ENCODE measurements around the gene RAP1A. TPM values are rescaled to one million over a fixed set of nuclear protein-coding genes. Genes with fewer than 3 reads are reported as not detected.

Gene RAP1A
- total and polyA plus RNA-seq, 3 experiments from 2014 or later = 60.8 to 256 (median 252) TPM

DNA sequence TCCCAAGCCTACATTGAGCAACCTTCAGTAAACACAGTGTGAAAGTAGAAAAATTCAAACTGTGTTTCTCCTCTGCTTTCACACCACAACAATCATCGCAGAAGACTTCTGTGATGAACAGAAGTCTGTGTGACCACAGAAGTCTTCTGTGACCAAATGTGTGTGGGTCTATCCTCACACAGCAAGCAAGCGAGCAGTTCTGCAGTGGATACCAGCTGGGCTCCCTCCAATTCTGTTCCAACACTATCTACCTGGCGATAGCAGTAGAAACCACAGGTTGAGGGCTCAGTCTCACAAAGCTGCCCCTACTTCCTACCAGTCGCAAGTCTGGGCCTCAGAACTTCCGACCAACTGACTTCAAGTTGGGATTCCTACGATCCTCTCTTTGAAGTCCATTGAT, 21.0 kb upstream of the RAP1A start:
- peak overlapping the region; percentile 14 for H3K4me3 ChIP-seq (ENCODE audit: low read length)
- H3K36me3 Mint-ChIP-seq = peaks cover 0 to 3% (median 0%) of the 10 kb centered on the region in 3 donors
- ChIA-PET POLR2A (interaction anchor here (1.0 kb wide), 1 partner anchor 22 kb away, joined by 3 read pairs; the partner anchor contains the start of gene RAP1A), CTCF (interaction anchor here (1.3 to 3.4 kb wide), 5 partner anchors 18 to 91 kb away, joined by 3 to 17 read pairs (median 7); partner anchors contain the start of gene RAP1A)
- H3K4me1 ChIP-seq (ENCODE audit: insufficient read depth, low read length) = peaks cover 94% of the 10 kb centered on the region
- no peaks in the 10 kb centered on the region for H3K27me3 Mint-ChIP-seq
- H3K27ac Mint-ChIP-seq = peak overlapping the region; percentile 85 to 92 (median 88)
- no peak overlapping the region for H3K27ac ChIP-seq (ENCODE audit: low read depth, low read length)
- H3K9me3 ChIP-seq (ENCODE audit: low read length) = no peaks in the 10 kb centered on the region
- peak overlapping the region; percentile 22 to 79 (median 72) for H3K4me3 Mint-ChIP-seq
- no peaks in the 10 kb centered on the region for H3K27me3 ChIP-seq (ENCODE audit: insufficient read depth, low read length, poor library complexity, severe bottlenecking)
- peak in 3 of 5 donors; percentile 42 to 59 (median 43) for DNase-seq
- H3K9me3 Mint-ChIP-seq = no peaks in the 10 kb centered on the region
- no peaks in the 10 kb centered on the region for H3K36me3 ChIP-seq (ENCODE audit: insufficient read depth, low read length)
- H3K4me1 Mint-ChIP-seq = peaks cover 96 to 100% (median 97%) of the 10 kb centered on the region in 3 donors

DNA sequence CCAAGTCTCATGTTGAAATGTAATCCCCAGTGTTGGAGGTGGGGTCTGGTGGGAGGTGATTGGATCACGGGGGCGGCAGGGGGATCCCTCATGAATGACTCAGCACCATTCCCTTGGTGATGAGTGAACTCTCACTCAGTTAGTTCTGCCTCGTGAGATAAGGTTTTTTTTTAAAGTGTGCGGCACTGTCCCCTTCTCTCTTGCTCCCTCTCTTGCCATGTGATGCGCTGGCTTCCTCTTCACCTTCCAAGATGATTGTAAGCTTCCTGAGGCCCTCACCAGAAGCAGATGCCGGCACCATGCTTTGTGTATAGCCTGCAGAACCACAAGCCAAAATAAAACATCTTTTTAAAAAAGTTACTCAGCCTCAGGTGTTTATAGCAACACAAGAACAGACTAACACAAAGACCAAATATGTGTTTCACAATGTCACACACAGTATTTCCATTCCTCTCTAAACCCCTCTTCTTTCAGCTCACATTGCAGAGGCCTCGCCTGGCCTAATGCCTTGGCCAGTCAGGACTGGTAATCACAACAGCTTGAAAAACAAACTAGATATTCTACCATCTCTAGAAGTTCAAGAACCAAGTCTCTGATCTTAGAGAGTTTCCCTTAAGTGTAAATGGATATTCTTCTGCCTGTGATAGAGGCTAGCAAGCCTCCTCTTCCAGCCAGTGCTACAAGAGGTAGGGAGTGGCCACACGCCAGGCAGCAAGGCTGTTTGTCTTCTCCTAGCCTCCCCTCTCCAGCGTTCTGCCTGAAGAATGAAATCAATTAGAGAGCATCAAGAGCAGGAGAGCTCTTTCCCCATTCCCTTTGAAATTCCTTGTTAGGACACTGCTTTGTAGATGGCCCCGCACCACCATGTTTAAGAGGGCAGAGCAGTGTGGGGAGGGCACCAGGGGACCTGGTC, 19.6 kb upstream of the RAP1A start:
- H3K27me3 ChIP-seq (ENCODE audit: insufficient read depth, low read length, poor library complexity, severe bottlenecking) = no peaks in the 10 kb centered on the region
- peaks cover 96 to 100% (median 97%) of the 10 kb centered on the region in 3 donors for H3K4me1 Mint-ChIP-seq
- DNase-seq = no peak
- H3K4me1 ChIP-seq (ENCODE audit: insufficient read depth, low read length) = peaks cover 94% of the 10 kb centered on the region
- H3K27me3 Mint-ChIP-seq = no peaks in the 10 kb centered on the region
- no peaks in the 10 kb centered on the region for H3K9me3 ChIP-seq (ENCODE audit: low read length)
- no peaks in the 10 kb centered on the region for H3K9me3 Mint-ChIP-seq
- no peaks in the 10 kb centered on the region for H3K36me3 ChIP-seq (ENCODE audit: insufficient read depth, low read length)
- H3K36me3 Mint-ChIP-seq = peaks cover 0 to 3% (median 2%) of the 10 kb centered on the region in 3 donors
- peak overlapping the region in 5 of 7 donors; percentile 50 to 84 (median 53) for H3K4me3 Mint-ChIP-seq
- H3K4me3 ChIP-seq (ENCODE audit: low read length) = no peak overlapping the region
- H3K27ac Mint-ChIP-seq = peak overlapping the region; percentile 29 to 95 (median 85)
- H3K27ac ChIP-seq (ENCODE audit: low read depth, low read length) = no peak overlapping the region
- CTCF ChIA-PET = interaction anchor here (1.3 to 3.4 kb wide), 5 partner anchors 19 to 92 kb away, joined by 3 to 17 read pairs (median 4); partner anchors contain the start of gene RAP1A
- POLR2A ChIA-PET = interaction anchor here (0.6 to 1.6 kb wide), 2 partner anchors 23 to 92 kb away, joined by 3 read pairs; no protein-coding TSS in a partner anchor

DNA sequence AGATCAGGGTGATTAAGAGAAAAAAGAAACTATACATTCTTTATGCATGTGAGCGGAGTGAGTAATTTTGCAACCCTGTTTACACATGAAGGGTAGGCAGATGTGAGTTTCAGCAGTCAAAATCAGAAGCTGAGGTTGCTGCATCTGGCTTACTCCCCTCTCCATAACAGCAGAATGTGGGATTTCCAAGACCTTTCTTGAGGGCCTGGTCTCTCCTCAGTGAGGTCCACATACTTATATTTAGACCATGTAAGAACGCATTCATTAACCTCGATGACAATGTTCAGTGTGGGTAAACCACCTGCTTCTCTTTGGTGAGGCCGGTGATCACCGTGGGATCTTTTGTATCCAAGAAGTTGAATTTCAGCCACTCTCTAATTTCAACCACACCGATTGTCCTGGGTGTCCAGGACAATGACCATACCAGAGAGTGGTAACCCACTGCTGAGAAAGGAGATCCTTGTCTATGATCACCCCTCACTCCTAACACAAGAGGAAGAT, 18.7 kb upstream of the RAP1A start:
- H3K27me3 Mint-ChIP-seq = no peaks in the 10 kb centered on the region
- H3K27ac ChIP-seq (ENCODE audit: low read depth, low read length) = no peak overlapping the region
- POLR2A ChIA-PET = interaction anchor here (0.6 to 1.6 kb wide), 3 partner anchors 8 to 93 kb away, joined by 3 read pairs; no protein-coding TSS in a partner anchor
- H3K4me3 ChIP-seq (ENCODE audit: low read length) = no peak overlapping the region
- H3K36me3 Mint-ChIP-seq = peaks cover 0 to 3% (median 2%) of the 10 kb centered on the region in 3 donors
- H3K27ac Mint-ChIP-seq = peak overlapping the region in 7 of 8 donors; percentile 5 to 84 (median 75)
- no peaks in the 10 kb centered on the region for H3K27me3 ChIP-seq (ENCODE audit: insufficient read depth, low read length, poor library complexity, severe bottlenecking)
- H3K4me3 Mint-ChIP-seq = peak overlapping the region in 6 of 7 donors; percentile 0 to 84 (median 56)
- no peaks in the 10 kb centered on the region for H3K9me3 Mint-ChIP-seq
- no peaks in the 10 kb centered on the region for H3K9me3 ChIP-seq (ENCODE audit: low read length)
- DNase-seq = no peak
- H3K4me1 ChIP-seq (ENCODE audit: insufficient read depth, low read length) = peaks cover 94% of the 10 kb centered on the region
- peaks cover 96 to 100% (median 97%) of the 10 kb centered on the region in 3 donors for H3K4me1 Mint-ChIP-seq
- no peaks in the 10 kb centered on the region for H3K36me3 ChIP-seq (ENCODE audit: insufficient read depth, low read length)
- CTCF ChIA-PET = interaction anchor here (1.0 to 3.4 kb wide), 3 partner anchors 15 to 93 kb away, joined by 3 to 17 read pairs (median 3); no protein-coding TSS in a partner anchor

DNA sequence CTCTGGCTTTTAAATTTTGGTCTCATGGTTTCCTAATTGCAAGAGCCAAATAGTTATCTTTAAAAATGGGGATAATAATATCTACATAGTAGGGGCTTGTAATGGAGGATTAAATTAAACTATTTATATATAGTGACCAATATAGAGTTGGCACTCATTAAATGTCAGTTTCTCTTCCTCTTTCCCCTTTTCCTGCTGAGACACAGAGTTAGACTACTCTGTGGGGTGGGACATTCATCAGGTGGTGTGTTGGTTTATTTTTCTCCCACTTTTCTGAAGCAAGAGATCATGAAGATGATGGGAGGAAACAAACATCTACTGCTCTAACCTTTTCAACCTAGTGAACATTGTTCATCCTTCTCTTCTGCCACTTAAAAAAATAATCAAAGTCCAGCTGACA, 17.3 kb upstream of the RAP1A start:
- no peaks in the 10 kb centered on the region for H3K27me3 Mint-ChIP-seq
- Histone ChIP-seq H3K4me1 (ENCODE audit: insufficient read depth, low read length) (peaks cover 89% of the 10 kb centered on the region), H3K9me3 (ENCODE audit: low read length) (no peaks in the 10 kb centered on the region), H3K36me3 (ENCODE audit: insufficient read depth, low read length) (no peaks in the 10 kb centered on the region), H3K27me3 (ENCODE audit: insufficient read depth, low read length, poor library complexity, severe bottlenecking) (no peaks in the 10 kb centered on the region), H3K27ac (ENCODE audit: low read depth, low read length) (no peak overlapping the region), H3K4me3 (ENCODE audit: low read length) (no peak overlapping the region)
- H3K27ac Mint-ChIP-seq = peak overlapping the region; percentile 85 to 97 (median 92)
- H3K4me1 Mint-ChIP-seq = peaks cover 89 to 96% (median 93%) of the 10 kb centered on the region in 3 donors
- POLR2A ChIA-PET = interaction anchor here (0.5 to 3.2 kb wide), 3 partner anchors 9 to 53 kb away, joined by 3 to 42 read pairs (median 13); partner anchors contain the start of gene RAP1A
- CTCF ChIA-PET = interaction anchor here (1.2 to 3.3 kb wide), 4 partner anchors 10 to 94 kb away, joined by 4 to 18 read pairs (median 10); no protein-coding TSS in a partner anchor
- no peaks in the 10 kb centered on the region for H3K9me3 Mint-ChIP-seq
- peak overlapping the region in 2 of 7 donors; percentile 66 to 70 for H3K4me3 Mint-ChIP-seq
- peaks cover 0 to 2% (median 0%) of the 10 kb centered on the region in 3 donors for H3K36me3 Mint-ChIP-seq
- DNase-seq = no peak

DNA sequence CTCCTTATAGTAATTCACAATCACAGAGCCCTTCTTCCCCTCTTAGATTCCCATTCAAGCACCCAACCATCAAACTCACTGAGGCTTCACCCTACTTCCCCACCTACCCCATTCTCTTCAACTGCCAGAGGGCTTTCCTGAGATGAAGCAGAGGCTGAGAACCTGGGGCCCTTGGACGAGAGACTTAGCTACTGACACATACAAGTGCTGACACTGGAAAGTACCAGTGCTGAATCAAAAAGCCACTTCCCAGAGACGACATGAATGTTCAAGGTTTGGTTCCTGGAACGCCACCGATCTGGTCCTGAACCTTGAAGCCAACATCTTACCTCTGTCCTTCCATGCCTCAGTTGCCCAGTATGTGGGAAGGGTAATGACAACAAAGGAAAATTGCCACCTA, 16.6 kb upstream of the RAP1A start:
- Histone ChIP-seq H3K36me3 (ENCODE audit: insufficient read depth, low read length) (no peaks in the 10 kb centered on the region), H3K4me1 (ENCODE audit: insufficient read depth, low read length) (peaks cover 82% of the 10 kb centered on the region), H3K4me3 (ENCODE audit: low read length) (peak overlapping the region; percentile 4), H3K27me3 (ENCODE audit: insufficient read depth, low read length, poor library complexity, severe bottlenecking) (no peaks in the 10 kb centered on the region), H3K27ac (ENCODE audit: low read depth, low read length) (no peak overlapping the region), H3K9me3 (ENCODE audit: low read length) (no peaks in the 10 kb centered on the region)
- POLR2A ChIA-PET = interaction anchor here (1.0 to 3.2 kb wide), 4 partner anchors 9 to 17 kb away, joined by 7 to 42 read pairs (median 12); partner anchors contain the start of gene RAP1A
- Mint-ChIP-seq H3K27me3 (no peaks in the 10 kb centered on the region), H3K4me1 (peaks cover 82 to 89% (median 86%) of the 10 kb centered on the region in 3 donors), H3K4me3 (peak overlapping the region in 5 of 7 donors; percentile 52 to 74 (median 69)), H3K36me3 (peaks cover 0 to 2% (median 0%) of the 10 kb centered on the region in 3 donors), H3K27ac (peak overlapping the region; percentile 85 to 97 (median 92)), H3K9me3 (no peaks in the 10 kb centered on the region)
- CTCF ChIA-PET = interaction anchor here (1.0 to 3.3 kb wide), 9 partner anchors 9 to 95 kb away, joined by 3 to 18 read pairs (median 4); no protein-coding TSS in a partner anchor
- no peak for DNase-seq

DNA sequence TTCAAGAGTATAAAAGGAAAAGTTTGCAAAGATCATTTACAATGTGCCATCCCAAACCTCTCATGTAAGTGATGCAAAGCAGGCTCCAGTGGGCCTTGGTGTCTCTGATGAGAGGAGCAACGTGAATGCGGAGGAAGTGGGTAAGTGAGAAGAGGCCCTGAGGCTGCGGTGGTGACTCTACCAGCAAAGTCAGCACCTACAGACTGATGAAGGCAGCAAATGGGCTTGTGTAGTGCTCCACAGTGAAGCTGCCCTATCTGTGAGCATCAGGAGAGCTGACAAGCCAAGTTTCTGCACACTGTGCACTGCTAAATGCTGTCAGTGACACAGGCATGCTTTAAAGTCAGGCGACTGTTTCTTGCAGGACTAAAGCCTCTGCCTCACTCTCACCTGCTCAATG, 15.6 kb upstream of the RAP1A start:
- CTCF ChIA-PET = interaction anchor here (0.7 to 3.3 kb wide), 12 partner anchors 8 to 96 kb away, joined by 3 to 18 read pairs (median 4); partner anchors contain the start of gene RAP1A
- no peaks in the 10 kb centered on the region for H3K9me3 Mint-ChIP-seq
- peak overlapping the region in 6 of 7 donors; percentile 66 to 82 (median 70) for H3K4me3 Mint-ChIP-seq
- H3K36me3 Mint-ChIP-seq = peaks cover 0 to 2% (median 0%) of the 10 kb centered on the region in 3 donors
- H3K27me3 ChIP-seq (ENCODE audit: insufficient read depth, low read length, poor library complexity, severe bottlenecking) = no peaks in the 10 kb centered on the region
- H3K9me3 ChIP-seq (ENCODE audit: low read length) = no peaks in the 10 kb centered on the region
- POLR2A ChIA-PET = interaction anchor here (0.7 to 3.2 kb wide), 7 partner anchors 8 to 32 kb away, joined by 3 to 42 read pairs (median 7); partner anchors contain the start of gene RAP1A
- H3K4me3 ChIP-seq (ENCODE audit: low read length) = no peak overlapping the region
- H3K27ac Mint-ChIP-seq = peak overlapping the region; percentile 85 to 97 (median 92)
- H3K36me3 ChIP-seq (ENCODE audit: insufficient read depth, low read length) = no peaks in the 10 kb centered on the region
- peak; percentile 54 to 88 (median 79) for DNase-seq
- H3K4me1 ChIP-seq (ENCODE audit: insufficient read depth, low read length) = peaks cover 73% of the 10 kb centered on the region
- no peaks in the 10 kb centered on the region for H3K27me3 Mint-ChIP-seq
- peaks cover 72 to 79% (median 77%) of the 10 kb centered on the region in 3 donors for H3K4me1 Mint-ChIP-seq
- H3K27ac ChIP-seq (ENCODE audit: low read depth, low read length) = no peak overlapping the region

DNA sequence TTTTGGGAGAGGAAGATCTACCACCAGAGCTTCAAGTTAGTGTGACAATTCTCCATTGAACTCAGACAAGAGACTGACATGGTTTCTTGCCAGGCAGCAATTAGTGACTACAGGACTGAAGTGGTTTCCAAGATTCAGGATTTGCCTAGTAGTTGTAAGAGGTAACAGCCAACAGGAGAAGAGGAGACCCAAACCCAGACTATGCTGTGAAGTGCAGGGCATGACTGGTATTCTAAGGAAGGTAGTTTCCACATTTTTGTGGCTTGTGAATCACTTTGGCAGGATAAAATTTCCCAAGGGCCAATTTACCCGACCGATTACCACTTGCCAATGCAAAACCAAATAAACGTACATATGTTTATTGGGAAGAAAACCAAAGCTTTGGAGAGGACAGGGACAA, 14.7 kb upstream of the RAP1A start:
- Histone ChIP-seq H3K36me3 (ENCODE audit: insufficient read depth, low read length) (no peaks in the 10 kb centered on the region), H3K4me3 (ENCODE audit: low read length) (no peak overlapping the region), H3K9me3 (ENCODE audit: low read length) (no peaks in the 10 kb centered on the region), H3K4me1 (ENCODE audit: insufficient read depth, low read length) (peaks cover 67% of the 10 kb centered on the region), H3K27ac (ENCODE audit: low read depth, low read length) (no peak overlapping the region), H3K27me3 (ENCODE audit: insufficient read depth, low read length, poor library complexity, severe bottlenecking) (no peaks in the 10 kb centered on the region)
- Mint-ChIP-seq H3K9me3 (no peaks in the 10 kb centered on the region), H3K36me3 (peaks cover 0 to 2% (median 0%) of the 10 kb centered on the region in 3 donors), H3K4me1 (peaks cover 65 to 76% (median 69%) of the 10 kb centered on the region in 3 donors), H3K4me3 (peak overlapping the region in 5 of 7 donors; percentile 8 to 70 (median 44)), H3K27me3 (no peaks in the 10 kb centered on the region), H3K27ac (peak overlapping the region; percentile 85 to 97 (median 92))
- ChIA-PET POLR2A (interaction anchor here (0.9 to 3.2 kb wide), 4 partner anchors 11 to 17 kb away, joined by 3 to 42 read pairs (median 12); partner anchors contain the start of gene RAP1A), CTCF (interaction anchor here (0.7 to 3.3 kb wide), 5 partner anchors 8 to 89 kb away, joined by 3 to 18 read pairs (median 4); partner anchors contain the start of gene RAP1A)
- no peak for DNase-seq
